ENCODE measurements around the gene PDE1C. TPM values are rescaled to one million over a fixed set of nuclear protein-coding genes. Genes with fewer than 3 reads are reported as not detected.

The PDE1C gene
- total and polyA plus RNA-seq, 4 experiments from 2014 or later: not detected

DNA sequence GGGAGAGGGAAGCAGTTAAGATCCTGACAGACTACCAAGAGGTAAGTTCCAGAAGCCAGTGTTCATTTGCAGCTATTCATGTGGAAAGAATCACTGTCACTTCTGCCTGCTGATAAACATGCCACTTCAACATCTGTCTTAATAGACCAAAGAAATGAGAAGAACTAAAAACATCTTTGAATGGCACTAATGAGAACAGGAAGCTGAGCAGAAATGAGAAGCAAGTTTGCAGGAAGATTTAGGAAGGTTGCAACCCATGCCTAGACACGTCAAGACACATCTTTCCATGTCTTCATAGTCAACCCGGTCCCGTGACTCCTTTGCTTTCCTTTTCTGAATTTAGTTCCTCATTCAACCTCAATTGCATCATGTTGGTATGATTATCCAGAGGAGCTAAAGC lies 180.0 kb downstream of the PDE1C start:
- intact Hi-C loops (cut with micrococcal nuclease): no loop called here
- Mint-ChIP-seq H3K4me1 (no peaks in the 10 kb centered on the region), H3K27me3 (no peaks in the 10 kb centered on the region), H3K4me3 (no peak overlapping the region), H3K36me3 (no peaks in the 10 kb centered on the region), H3K9me3 (peaks cover 4 to 22% (median 9%) of the 10 kb centered on the region in 8 donors), H3K27ac (no peak overlapping the region)
- no peaks in the 10 kb centered on the region for H3K36me3 ChIP-seq (ENCODE audit: insufficient read depth, low read length)
- DNase-seq: no peak
- H3K27me3 ChIP-seq (ENCODE audit: insufficient read depth, low read length): no peaks in the 10 kb centered on the region
- H3K4me3 ChIP-seq (ENCODE audit: low read length in 2 of 2): no peak overlapping the region
- POLR2A ChIA-PET (ENCODE audit: partially characterized antibody): no interaction called here
- H3K9me3 ChIP-seq (ENCODE audit: control insufficient read depth in 1 of 2, low read length in 2 of 2): no peaks in the 10 kb centered on the region
- H3K27ac ChIP-seq (ENCODE audit: low read depth, low read length): no peak overlapping the region
- CTCF ChIA-PET (ENCODE audit: partially characterized antibody): no interaction called here
- H3K4me1 ChIP-seq (ENCODE audit: insufficient read depth, low read length): no peaks in the 10 kb centered on the region

DNA sequence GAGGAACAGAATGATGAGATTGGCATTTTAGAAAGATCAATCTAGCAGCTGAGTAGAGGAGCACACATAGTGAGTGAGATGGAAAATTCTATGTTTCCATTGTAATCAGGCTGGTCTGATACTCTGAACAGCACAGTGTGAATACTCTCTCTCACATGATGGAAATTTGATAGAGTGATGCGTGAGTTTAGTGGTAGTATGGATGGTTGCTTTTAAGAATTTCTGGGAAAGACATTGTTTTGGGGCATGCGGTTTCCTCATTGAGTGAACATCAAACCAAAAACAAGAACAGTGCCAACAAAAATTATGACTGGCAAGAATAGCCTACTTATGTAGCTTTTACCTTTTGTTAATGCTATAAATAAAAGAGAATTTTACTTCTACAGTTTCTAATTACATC lies 183.2 kb downstream of the PDE1C start:
- Histone ChIP-seq H3K4me3 (ENCODE audit: low read length in 2 of 2) (no peak overlapping the region), H3K27ac (ENCODE audit: low read depth, low read length) (no peak overlapping the region), H3K36me3 (ENCODE audit: insufficient read depth, low read length) (no peaks in the 10 kb centered on the region), H3K9me3 (ENCODE audit: control insufficient read depth in 1 of 2, low read length in 2 of 2) (no peaks in the 10 kb centered on the region), H3K4me1 (ENCODE audit: insufficient read depth, low read length) (no peaks in the 10 kb centered on the region), H3K27me3 (ENCODE audit: insufficient read depth, low read length) (no peaks in the 10 kb centered on the region)
- Mint-ChIP-seq H3K27me3 (no peaks in the 10 kb centered on the region), H3K27ac (no peak overlapping the region), H3K4me1 (no peaks in the 10 kb centered on the region), H3K36me3 (no peaks in the 10 kb centered on the region), H3K9me3 (peaks cover 3 to 18% (median 8%) of the 10 kb centered on the region in 8 donors), H3K4me3 (no peak overlapping the region)
- intact Hi-C loops (cut with micrococcal nuclease): no loop called here
- DNase-seq: no peak
- ChIA-PET POLR2A (ENCODE audit: partially characterized antibody) (no interaction called here), CTCF (ENCODE audit: partially characterized antibody) (no interaction called here)

DNA sequence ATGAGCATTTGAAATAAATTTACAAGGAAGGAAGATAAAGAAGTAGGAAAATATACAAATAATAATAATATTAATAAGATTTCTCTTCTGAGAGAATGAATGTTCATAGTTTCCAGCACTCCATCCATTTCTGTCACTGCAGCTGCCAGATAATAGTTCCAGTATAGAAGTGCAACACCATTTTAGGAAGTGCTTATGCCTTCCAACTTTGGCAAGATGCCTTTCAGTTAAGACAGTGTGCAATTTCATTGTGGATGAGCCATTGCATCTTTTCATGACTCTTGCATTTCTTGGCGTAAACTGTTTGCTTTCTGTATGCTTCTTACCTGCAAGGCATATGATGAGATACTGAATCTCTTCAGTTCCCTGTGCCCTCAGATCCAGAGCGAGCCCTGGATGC lies 185.0 kb downstream of the PDE1C start:
- no peak for DNase-seq
- peaks cover 3 to 18% (median 8%) of the 10 kb centered on the region in 8 donors for H3K9me3 Mint-ChIP-seq
- Histone ChIP-seq H3K9me3 (ENCODE audit: control insufficient read depth in 1 of 2, low read length in 2 of 2) (no peaks in the 10 kb centered on the region), H3K27ac (ENCODE audit: low read depth, low read length) (no peak overlapping the region), H3K36me3 (ENCODE audit: insufficient read depth, low read length) (no peaks in the 10 kb centered on the region), H3K4me1 (ENCODE audit: insufficient read depth, low read length) (no peaks in the 10 kb centered on the region), H3K4me3 (ENCODE audit: low read length in 2 of 2) (no peak overlapping the region), H3K27me3 (ENCODE audit: insufficient read depth, low read length) (no peaks in the 10 kb centered on the region)
- H3K4me3 Mint-ChIP-seq: no peak overlapping the region
- intact Hi-C loops (cut with micrococcal nuclease): no loop called here
- H3K4me1 Mint-ChIP-seq: no peaks in the 10 kb centered on the region
- H3K27me3 Mint-ChIP-seq: no peaks in the 10 kb centered on the region
- ChIA-PET POLR2A (ENCODE audit: partially characterized antibody) (no interaction called here), CTCF (ENCODE audit: partially characterized antibody) (no interaction called here)
- no peaks in the 10 kb centered on the region for H3K36me3 Mint-ChIP-seq
- no peak overlapping the region for H3K27ac Mint-ChIP-seq

DNA sequence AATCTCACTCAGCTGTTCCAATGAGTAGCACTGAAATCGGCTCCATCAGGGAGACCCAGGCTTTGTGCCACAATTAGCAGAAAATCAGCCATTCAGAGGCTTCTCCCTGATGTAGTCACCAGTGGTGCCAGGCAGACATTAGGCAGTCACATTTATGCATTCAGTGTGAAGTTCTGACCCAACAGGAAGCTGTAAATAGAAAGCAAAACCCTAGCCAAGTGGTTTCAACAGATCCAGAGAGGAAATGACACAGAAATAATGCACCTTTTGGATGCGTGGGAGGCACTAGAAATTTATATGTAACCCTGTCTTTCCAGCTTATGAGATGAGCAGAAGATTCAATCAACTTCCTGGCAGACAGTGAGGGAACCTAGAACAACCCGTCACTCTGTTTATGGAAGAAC lies 186.4 kb downstream of the PDE1C start:
- no peak for DNase-seq
- no peak overlapping the region for H3K4me3 Mint-ChIP-seq
- H3K27ac ChIP-seq (ENCODE audit: low read depth, low read length): no peak overlapping the region
- ChIA-PET POLR2A (ENCODE audit: partially characterized antibody) (no interaction called here), CTCF (ENCODE audit: partially characterized antibody) (no interaction called here)
- H3K27me3 ChIP-seq (ENCODE audit: insufficient read depth, low read length): no peaks in the 10 kb centered on the region
- intact Hi-C loops (cut with micrococcal nuclease): no loop called here
- no peaks in the 10 kb centered on the region for H3K4me1 ChIP-seq (ENCODE audit: insufficient read depth, low read length)
- no peaks in the 10 kb centered on the region for H3K4me1 Mint-ChIP-seq
- H3K9me3 Mint-ChIP-seq: peaks cover 3 to 18% (median 8%) of the 10 kb centered on the region in 8 donors
- H3K4me3 ChIP-seq (ENCODE audit: low read length in 2 of 2): no peak overlapping the region
- H3K9me3 ChIP-seq (ENCODE audit: control insufficient read depth in 1 of 2, low read length in 2 of 2): no peaks in the 10 kb centered on the region
- no peak overlapping the region for H3K27ac Mint-ChIP-seq
- H3K36me3 Mint-ChIP-seq: no peaks in the 10 kb centered on the region
- no peaks in the 10 kb centered on the region for H3K27me3 Mint-ChIP-seq
- no peaks in the 10 kb centered on the region for H3K36me3 ChIP-seq (ENCODE audit: insufficient read depth, low read length)

GRCh38 chr7:31882187-31882586 lies 188.0 kb downstream of the PDE1C start:
- Histone ChIP-seq H3K27ac (ENCODE audit: low read depth, low read length) (no peak overlapping the region), H3K36me3 (ENCODE audit: insufficient read depth, low read length) (no peaks in the 10 kb centered on the region), H3K9me3 (ENCODE audit: control insufficient read depth in 1 of 2, low read length in 2 of 2) (no peaks in the 10 kb centered on the region), H3K4me1 (ENCODE audit: insufficient read depth, low read length) (no peaks in the 10 kb centered on the region), H3K27me3 (ENCODE audit: insufficient read depth, low read length) (no peaks in the 10 kb centered on the region), H3K4me3 (ENCODE audit: low read length in 2 of 2) (no peak overlapping the region)
- H3K27ac Mint-ChIP-seq: no peak overlapping the region
- no peak for DNase-seq
- H3K4me3 Mint-ChIP-seq: no peak overlapping the region
- CTCF ChIA-PET (ENCODE audit: partially characterized antibody): no interaction called here
- no peaks in the 10 kb centered on the region for H3K27me3 Mint-ChIP-seq
- H3K4me1 Mint-ChIP-seq: no peaks in the 10 kb centered on the region
- H3K36me3 Mint-ChIP-seq: no peaks in the 10 kb centered on the region
- POLR2A ChIA-PET (ENCODE audit: partially characterized antibody): no interaction called here
- peaks cover 4 to 18% (median 10%) of the 10 kb centered on the region in 8 donors for H3K9me3 Mint-ChIP-seq
- intact Hi-C loops (cut with micrococcal nuclease): no loop called here

DNA sequence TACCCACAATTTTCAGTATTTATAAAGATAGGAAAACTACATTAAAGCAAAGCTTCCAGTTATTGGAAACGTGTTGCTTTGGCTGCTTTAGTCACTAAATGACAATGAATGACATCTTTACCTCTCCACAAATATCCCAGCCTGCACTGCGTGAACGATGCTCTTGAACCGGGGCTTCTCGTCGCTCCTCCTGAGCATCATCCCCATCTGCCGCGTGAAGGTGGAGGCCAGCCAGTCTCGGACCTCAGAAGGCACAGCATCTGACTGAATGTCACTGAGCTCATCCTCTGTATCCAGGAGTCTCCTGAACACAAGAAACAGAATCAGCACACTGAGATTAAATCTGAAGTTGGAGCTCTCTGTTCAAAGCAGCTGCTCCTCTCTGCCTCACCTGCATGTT lies 191.3 kb downstream of the PDE1C start:
- Mint-ChIP-seq H3K9me3 (peaks cover 0 to 6% (median 3%) of the 10 kb centered on the region in 8 donors), H3K4me1 (no peaks in the 10 kb centered on the region), H3K27me3 (no peaks in the 10 kb centered on the region), H3K4me3 (no peak overlapping the region), H3K36me3 (no peaks in the 10 kb centered on the region), H3K27ac (no peak overlapping the region)
- ChIA-PET CTCF (ENCODE audit: partially characterized antibody) (no interaction called here), POLR2A (ENCODE audit: partially characterized antibody) (no interaction called here)
- DNase-seq: no peak
- Histone ChIP-seq H3K27ac (ENCODE audit: low read depth, low read length) (no peak overlapping the region), H3K4me3 (ENCODE audit: low read length in 2 of 2) (no peak overlapping the region), H3K27me3 (ENCODE audit: insufficient read depth, low read length) (no peaks in the 10 kb centered on the region), H3K4me1 (ENCODE audit: insufficient read depth, low read length) (no peaks in the 10 kb centered on the region), H3K36me3 (ENCODE audit: insufficient read depth, low read length) (no peaks in the 10 kb centered on the region), H3K9me3 (ENCODE audit: control insufficient read depth in 1 of 2, low read length in 2 of 2) (no peaks in the 10 kb centered on the region)
- intact Hi-C loops (cut with micrococcal nuclease): no loop called here

DNA sequence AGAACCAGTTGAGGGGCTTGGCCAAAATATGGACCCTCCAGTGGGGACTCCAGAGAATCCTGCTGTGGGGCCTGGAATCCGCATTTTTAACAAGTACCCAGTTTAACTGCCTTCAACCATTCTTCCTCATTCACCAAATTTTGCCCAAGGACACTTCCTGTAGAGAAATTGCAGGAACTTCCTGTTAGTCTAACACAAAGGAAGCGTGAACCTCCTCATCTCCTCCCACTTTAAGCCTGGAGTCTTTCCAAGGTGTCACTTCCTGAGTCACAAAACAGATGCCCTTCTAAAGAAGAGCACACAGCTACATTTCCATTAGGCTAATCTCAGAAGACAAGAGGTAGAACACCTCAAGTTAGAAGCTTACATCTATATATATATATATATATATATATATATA lies 194.8 kb downstream of the PDE1C start:
- H3K4me3 Mint-ChIP-seq: no peak overlapping the region
- H3K4me3 ChIP-seq (ENCODE audit: low read length in 2 of 2): no peak overlapping the region
- H3K27ac ChIP-seq (ENCODE audit: low read depth, low read length): no peak overlapping the region
- no peak for DNase-seq
- ChIA-PET CTCF (ENCODE audit: partially characterized antibody) (no interaction called here), POLR2A (ENCODE audit: partially characterized antibody) (no interaction called here)
- H3K36me3 ChIP-seq (ENCODE audit: insufficient read depth, low read length): no peaks in the 10 kb centered on the region
- no peaks in the 10 kb centered on the region for H3K27me3 Mint-ChIP-seq
- intact Hi-C loops (cut with micrococcal nuclease): no loop called here
- no peaks in the 10 kb centered on the region for H3K9me3 ChIP-seq (ENCODE audit: control insufficient read depth in 1 of 2, low read length in 2 of 2)
- H3K27ac Mint-ChIP-seq: no peak overlapping the region
- H3K27me3 ChIP-seq (ENCODE audit: insufficient read depth, low read length): no peaks in the 10 kb centered on the region
- peaks cover 0 to 9% (median 4%) of the 10 kb centered on the region in 8 donors for H3K9me3 Mint-ChIP-seq
- H3K4me1 ChIP-seq (ENCODE audit: insufficient read depth, low read length): no peaks in the 10 kb centered on the region
- no peaks in the 10 kb centered on the region for H3K4me1 Mint-ChIP-seq
- no peaks in the 10 kb centered on the region for H3K36me3 Mint-ChIP-seq

GRCh38 chr7:31874631-31875386 lies 195.4 kb downstream of the PDE1C start:
- intact Hi-C loops (cut with micrococcal nuclease): no loop called here
- H3K27me3 Mint-ChIP-seq: no peaks in the 10 kb centered on the region
- CTCF ChIA-PET (ENCODE audit: partially characterized antibody): no interaction called here

More at GRCh38 chr7:31874631-31875386, 195.4 kb downstream of the PDE1C start:
- H3K4me1 ChIP-seq (ENCODE audit: insufficient read depth, low read length): no peaks in the 10 kb centered on the region
- no peaks in the 10 kb centered on the region for H3K36me3 ChIP-seq (ENCODE audit: insufficient read depth, low read length)
- POLR2A ChIA-PET (ENCODE audit: partially characterized antibody): no interaction called here
- Mint-ChIP-seq H3K36me3 (no peaks in the 10 kb centered on the region), H3K9me3 (peaks cover 0 to 13% (median 5%) of the 10 kb centered on the region in 8 donors), H3K4me1 (no peaks in the 10 kb centered on the region), H3K4me3 (no peak overlapping the region), H3K27ac (no peak overlapping the region)
- DNase-seq: no peak
- H3K4me3 ChIP-seq (ENCODE audit: low read length in 2 of 2): no peak overlapping the region
- no peaks in the 10 kb centered on the region for H3K27me3 ChIP-seq (ENCODE audit: insufficient read depth, low read length)
- no peak overlapping the region for H3K27ac ChIP-seq (ENCODE audit: low read depth, low read length)
- H3K9me3 ChIP-seq (ENCODE audit: control insufficient read depth in 1 of 2, low read length in 2 of 2): no peaks in the 10 kb centered on the region
